Liver (tissue), 3 donors: Measurements from ENCODE around the gene PRSS1.

Experiments
- JUND ChIP-seq, 2 donors: IDR thresholded peaks; 2 replicates each; pipeline ENCODE4 v1.6.1; 2016; ENCODE audit warnings: antibody characterized with exemption in 2 of 2
- NR2F2 ChIP-seq: IDR thresholded peaks from 2 replicates; pipeline ENCODE4 v1.6.1; 2016; ENCODE audit warnings: antibody characterized with exemption
- RAD21 ChIP-seq, 2 donors: IDR thresholded peaks; 2 replicates each; pipeline ENCODE4 v1.6.1; 2016; ENCODE audit warnings: antibody characterized with exemption in 2 of 2, mild to moderate bottlenecking in 2 of 2
- TF ChIP-seq, protein P1 (sequence below): fragments of 150-350 bp; IDR thresholded peaks from 2 replicates; pipeline ENCODE4 v1.5.1; 2017; ENCODE audit warnings: improper control_type of control experiment, low read depth, low read length; ENCODE audit not compliant: missing input control
- TF ChIP-seq, protein P2 (sequence below): IDR thresholded peaks from 2 replicates; pipeline ENCODE4 v1.6.1; 2016; ENCODE audit warnings: antibody characterized with exemption
- donor health status: healthy.
- donor health status: healthy.

DNA sequence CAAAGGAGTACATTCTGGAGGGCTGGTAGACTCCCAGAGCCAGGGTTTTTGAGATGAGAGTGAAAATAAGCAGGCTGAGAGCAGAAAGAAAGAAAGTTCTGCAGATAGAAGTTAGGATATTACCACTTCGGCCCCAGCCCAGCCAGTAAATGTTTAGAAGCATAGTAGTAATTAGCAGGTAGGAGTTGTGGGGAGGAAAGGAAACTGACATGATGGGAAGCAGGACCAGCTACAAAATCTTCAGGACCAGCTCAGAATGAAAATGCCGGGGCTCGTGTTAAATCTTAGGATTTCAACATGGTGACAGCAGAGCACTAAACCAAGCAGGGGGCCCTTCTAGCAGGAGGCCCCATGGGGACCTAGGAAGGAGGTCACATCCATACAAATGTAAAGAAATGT is 50.2 kb downstream of the PRSS1 start:
- TF ChIP-seq, protein P1, sequence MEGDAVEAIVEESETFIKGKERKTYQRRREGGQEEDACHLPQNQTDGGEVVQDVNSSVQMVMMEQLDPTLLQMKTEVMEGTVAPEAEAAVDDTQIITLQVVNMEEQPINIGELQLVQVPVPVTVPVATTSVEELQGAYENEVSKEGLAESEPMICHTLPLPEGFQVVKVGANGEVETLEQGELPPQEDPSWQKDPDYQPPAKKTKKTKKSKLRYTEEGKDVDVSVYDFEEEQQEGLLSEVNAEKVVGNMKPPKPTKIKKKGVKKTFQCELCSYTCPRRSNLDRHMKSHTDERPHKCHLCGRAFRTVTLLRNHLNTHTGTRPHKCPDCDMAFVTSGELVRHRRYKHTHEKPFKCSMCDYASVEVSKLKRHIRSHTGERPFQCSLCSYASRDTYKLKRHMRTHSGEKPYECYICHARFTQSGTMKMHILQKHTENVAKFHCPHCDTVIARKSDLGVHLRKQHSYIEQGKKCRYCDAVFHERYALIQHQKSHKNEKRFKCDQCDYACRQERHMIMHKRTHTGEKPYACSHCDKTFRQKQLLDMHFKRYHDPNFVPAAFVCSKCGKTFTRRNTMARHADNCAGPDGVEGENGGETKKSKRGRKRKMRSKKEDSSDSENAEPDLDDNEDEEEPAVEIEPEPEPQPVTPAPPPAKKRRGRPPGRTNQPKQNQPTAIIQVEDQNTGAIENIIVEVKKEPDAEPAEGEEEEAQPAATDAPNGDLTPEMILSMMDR = no peak
- TF ChIP-seq, protein P2, sequence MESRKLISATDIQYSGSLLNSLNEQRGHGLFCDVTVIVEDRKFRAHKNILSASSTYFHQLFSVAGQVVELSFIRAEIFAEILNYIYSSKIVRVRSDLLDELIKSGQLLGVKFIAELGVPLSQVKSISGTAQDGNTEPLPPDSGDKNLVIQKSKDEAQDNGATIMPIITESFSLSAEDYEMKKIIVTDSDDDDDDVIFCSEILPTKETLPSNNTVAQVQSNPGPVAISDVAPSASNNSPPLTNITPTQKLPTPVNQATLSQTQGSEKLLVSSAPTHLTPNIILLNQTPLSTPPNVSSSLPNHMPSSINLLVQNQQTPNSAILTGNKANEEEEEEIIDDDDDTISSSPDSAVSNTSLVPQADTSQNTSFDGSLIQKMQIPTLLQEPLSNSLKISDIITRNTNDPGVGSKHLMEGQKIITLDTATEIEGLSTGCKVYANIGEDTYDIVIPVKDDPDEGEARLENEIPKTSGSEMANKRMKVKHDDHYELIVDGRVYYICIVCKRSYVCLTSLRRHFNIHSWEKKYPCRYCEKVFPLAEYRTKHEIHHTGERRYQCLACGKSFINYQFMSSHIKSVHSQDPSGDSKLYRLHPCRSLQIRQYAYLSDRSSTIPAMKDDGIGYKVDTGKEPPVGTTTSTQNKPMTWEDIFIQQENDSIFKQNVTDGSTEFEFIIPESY = no peak
- TF ChIP-seq RAD21 (IDR thresholded peaks at IDR 0.05) (no peak), NR2F2 (no peak), JUND (IDR thresholded peaks at IDR 0.05) (no peak)
